AG20443 (cell line): ENCODE data around the gene SIGLECL1.

Experiments
- DNase-seq: peaks from one replicate; pipeline ENCODE4 v3.0.0; 2012; ENCODE audit warnings: low spot score, mixed read lengths

The SIGLECL1 gene

DNA sequence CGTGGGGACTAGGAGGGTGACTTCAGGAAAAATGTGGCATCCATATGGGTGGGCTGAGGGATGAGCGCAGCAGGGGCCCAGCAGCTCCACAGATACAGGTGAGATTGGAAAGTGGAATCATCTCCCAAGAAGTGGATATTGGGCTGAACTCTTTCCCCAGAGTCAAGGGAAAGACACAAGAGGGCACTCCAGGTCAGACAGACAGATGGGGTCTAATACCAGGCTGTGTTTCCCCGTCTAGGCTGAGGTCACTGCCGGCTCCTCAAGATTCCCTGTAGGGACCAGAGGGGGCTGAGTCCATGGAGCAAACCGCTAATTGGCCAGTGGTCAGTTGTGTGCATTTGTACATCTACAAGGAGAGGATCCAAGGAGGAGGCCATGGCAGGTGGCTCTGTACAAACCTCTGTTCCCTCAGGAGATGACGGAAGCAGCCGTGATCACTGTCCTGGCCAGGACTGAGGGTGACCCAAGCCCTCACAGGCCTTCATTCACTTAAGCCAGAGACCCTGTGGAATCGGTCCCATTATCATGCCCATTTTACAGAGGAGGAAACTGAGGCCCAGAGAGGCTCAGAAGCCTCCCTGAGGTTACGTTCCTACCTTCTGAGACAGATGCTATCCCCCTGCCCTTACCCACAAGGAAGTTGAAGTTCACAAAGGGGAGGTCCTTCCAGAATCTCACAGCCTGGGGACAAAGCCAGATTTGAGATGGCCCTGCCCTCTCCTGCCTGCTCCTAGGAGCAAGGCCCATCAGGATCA, 45.6 kb downstream of the SIGLECL1 start:
- no peak for DNase-seq

DNA sequence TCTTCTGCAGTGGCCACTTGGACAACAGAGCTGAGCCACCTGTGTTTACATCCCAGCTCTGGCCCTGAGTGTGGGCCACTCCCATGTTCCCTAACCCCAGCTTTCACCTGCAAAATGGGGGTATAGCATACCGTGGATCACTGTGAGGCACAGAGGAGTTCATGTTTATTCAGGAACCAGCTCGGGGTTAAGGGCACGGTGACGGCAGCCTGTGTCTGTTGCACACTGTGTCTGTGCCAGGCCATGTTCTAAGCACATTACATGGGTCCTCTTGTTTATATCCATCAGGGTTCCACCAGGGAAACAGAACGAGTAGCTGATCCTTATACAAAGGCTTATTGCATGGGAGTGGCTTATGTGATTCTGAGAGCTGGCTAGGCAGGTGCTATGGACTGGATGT, 46.5 kb downstream of the SIGLECL1 start:
- DNase-seq, result no peak

DNA sequence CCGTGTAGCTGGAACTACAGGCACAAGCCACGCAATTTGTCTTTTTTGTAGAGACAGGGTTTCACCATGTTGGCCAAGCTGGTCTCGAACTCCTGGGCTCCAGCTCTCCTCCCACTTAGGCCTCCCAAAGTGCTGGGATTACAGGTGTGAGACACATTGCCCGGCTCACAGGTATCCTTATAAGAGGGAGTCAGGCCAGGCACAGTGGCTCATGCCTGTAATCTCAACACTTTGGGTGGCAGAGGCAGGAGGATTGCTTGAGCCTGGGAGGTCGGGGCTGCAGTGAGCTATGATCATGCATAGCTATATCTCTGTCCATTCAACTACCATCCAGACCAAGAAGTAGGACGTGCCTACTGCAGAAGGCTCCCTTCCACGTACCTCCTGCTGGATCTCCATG, 50.4 kb downstream of the SIGLECL1 start:
- no peak for DNase-seq

DNA sequence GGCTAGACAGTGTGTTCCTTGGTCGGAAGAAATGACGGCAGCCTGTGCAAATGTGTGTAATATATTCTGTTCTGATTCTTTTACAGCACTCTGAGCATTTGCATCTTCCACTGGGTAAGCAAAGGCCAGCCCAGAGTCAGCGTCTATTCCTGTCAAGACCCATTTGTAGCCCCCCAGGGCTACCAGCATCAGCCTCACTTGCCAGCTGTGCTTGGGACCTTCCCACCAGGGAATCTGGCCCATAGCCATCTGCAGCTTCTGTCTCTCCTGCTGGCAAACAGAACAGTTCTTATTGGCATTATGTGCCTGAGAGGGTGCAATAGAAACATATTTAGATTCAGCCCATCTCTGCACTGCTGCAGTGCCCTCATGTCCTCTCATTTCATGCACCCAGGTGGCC, 54.6 kb downstream of the SIGLECL1 start:
- DNase-seq, result no peak

DNA sequence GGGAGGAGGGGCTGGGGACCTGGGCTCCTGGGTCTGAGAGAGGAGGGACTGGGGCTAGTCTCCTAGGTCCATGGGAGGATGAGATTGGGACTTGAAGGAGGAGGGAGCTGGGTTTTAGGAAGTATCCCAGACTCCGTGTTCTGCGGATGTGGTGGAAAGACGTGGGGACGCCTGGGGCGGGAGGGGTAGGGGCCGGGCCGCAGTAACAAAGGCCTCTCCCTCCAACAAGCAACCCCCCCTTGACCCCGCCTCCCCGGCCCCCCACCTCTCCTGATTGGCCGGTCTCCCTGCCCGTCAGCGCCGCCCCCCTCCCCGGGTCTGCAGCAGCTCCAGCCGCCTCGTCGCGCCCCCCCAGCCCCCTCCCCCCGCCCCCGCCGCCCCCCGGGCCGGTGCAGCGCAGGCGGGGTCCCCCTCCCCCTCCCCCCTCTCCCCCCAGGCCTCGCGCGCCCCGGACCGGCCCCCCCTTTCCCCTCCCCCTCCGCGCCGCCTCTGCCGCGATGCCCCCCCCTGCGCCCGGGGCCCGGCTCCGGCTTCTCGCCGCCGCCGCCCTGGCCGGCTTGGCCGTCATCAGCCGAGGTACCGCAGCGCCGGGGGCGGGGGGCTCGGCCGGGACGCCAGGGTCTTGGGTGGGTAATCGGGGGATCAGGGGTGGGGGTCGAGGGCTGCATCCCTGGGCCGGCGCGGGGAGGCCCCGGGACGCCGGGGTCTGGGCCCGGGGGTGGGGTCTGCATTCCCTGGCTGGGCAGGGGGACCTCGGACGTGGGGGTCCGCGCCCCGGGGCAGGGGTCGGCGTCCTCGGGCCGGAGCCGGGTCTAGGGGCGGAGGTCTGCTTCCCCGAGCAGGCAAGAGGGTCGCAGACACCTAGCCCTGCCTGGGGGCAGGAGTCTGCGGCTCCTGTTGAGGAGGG, 60.7 kb downstream of the SIGLECL1 start, which contains the start of gene IGLON5:
Gene IGLON5, plus strand, starts transcription at position 294 of the 907 bp plus-strand sequence. Its CDS starts 204 bp downstream, at position 498.
- no peak for DNase-seq

DNA sequence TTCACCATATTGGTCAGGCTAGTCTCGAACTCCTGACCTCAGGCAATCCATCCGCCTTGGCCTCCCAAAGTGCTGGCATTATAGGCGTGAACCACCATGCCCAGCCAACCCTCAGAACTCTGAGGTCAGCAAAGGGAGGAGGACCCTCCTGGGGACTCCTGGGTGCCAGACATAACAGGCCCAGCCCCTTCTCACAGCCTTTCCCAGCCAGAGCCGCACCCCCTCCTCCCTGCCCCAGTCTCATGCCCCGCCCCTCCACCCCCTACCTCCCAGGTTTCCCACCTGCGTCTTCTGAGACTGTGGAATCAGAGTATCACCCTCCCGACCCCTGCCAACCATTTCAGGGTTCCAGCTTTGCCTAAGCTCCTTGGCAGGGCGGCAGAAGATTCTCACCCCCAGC, 65.8 kb downstream of the SIGLECL1 start:
- DNase-seq, result no peak

DNA sequence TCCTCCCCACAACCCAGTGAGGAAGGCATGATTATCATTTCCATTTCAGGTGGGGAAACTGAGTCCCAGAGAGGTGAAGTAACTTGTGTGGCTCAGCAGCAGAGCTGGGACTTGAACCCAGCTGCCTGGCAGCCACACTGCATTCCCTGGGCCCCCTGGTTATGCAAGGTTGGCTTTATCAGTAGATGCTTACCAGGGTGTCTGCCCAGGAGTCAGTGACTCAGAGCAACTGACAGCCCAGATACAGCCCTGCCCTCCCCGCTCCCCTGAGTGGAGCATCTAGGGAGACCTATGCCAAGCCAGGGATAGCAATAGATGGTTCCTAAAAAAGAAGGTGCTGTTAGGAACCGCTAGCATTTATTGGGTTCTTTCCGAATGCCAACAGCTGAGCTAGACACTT, 66.5 kb downstream of the SIGLECL1 start:
- no peak for DNase-seq

DNA sequence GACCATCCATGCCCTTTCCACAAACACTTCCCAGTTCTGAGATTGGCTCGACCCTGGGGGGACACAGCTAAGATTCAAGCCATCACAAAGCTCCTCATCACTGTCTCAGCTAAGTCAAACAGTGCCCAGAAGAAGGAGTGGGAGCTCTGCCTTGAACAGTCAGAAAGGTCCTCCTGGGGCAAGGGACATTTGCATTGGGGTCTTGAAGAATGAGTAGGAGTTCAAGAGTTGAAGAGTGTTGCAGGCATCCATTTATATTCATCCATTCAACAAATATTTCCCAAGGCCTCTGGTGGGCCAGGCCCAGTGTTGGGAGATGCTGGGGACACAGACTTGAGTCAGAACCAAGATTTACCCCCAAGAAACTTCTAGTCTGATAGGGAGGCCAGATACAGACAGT, 67.1 kb downstream of the SIGLECL1 start:
- DNase-seq, result no peak
